ENCODE measurements around the gene ITIH3. TPM values are rescaled to one million over a fixed set of nuclear protein-coding genes. Genes with fewer than 3 reads are reported as not detected.

Gene ITIH3
- total and polyA plus RNA-seq, 2 of the 8 experiments (the other 6 are each of a cell fraction or from before 2014, with no cell fraction given) = not detected

DNA sequence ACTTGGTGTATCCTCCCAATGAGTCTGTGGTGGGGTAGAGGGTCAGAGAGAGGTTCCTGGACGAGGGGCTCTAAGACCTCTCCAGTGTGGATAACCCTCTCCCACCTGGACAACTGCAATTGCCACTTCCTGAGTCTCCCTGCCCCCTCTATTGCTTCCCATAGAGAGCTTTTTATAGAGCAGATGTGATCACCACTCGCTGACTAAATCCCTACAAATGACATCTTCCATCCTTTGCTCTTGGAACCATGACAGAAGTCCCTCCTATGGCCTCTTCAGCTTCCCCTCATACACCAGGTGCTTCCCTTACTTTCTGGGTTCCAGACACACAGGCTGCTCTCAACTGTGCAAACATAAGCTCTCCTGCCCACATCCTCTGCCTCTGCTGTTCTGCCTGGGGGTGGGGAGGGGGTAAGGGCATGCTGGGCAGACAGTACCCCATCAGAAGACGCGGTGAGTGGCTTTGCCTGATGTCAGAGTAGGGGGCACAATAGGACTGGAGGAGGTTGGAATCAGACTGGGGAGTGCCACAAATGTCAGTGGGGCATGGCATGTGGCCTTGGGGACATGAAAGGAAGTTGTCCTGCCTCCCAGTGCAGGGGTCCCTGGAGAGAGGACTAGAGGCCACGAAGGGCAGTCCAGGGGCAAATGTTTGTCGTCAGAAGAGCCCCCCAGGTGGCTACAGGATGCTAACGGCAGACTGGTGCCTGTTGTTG lies 15.2 kb downstream of the ITIH3 start:
- H2BK120ac ChIP-seq (replicated peaks; ENCODE audit: low read depth, low read length) = no peak overlapping the region
- H2AFZ ChIP-seq (ENCODE audit: low read length) = no peak overlapping the region
- no peaks in the 10 kb centered on the region for H3K79me1 ChIP-seq (ENCODE audit: low read depth, low read length)
- no peaks in the 10 kb centered on the region for H3K36me3 ChIP-seq (ENCODE audit: control insufficient read depth in 2 of 4, insufficient read depth in 4 of 4, low read length in 3 of 4)
- H4K8ac ChIP-seq (ENCODE audit: extremely low read depth, insufficient read depth, low read length) = no peak overlapping the region
- ChIA-PET POLR2A (ENCODE audit: partially characterized antibody) (no interaction called here), CTCF (ENCODE audit: partially characterized antibody) (interaction anchor here (1.3 to 3.0 kb wide), 4 partner anchors 11 to 22 kb away, joined by 3 to 12 read pairs (median 7); no protein-coding TSS in a partner anchor)
- H3K27me3 ChIP-seq (replicated peaks in 1 of 4; ENCODE audit: control insufficient read depth in 3 of 4, extremely low read depth in 1 of 4, insufficient read depth in 3 of 4, low read length in 3 of 4) = no peaks in the 10 kb centered on the region; a peak in 1 of 7 replicates
- no peak overlapping the region for H4K91ac ChIP-seq (replicated peaks; ENCODE audit: insufficient read length, low read length)
- H3K9me3 ChIP-seq (ENCODE audit: insufficient read depth in 2 of 2, low read depth in 1 of 2, low read length in 1 of 2) = no peaks in the 10 kb centered on the region
- 86% methylated on average over 7 of the region's 7 CpGs; no CpG with 5 or more reads in 1 of the 2 experiments for WGBS, 2 experiments (ENCODE audit: extremely low coverage in 1 of 2, insufficient coverage in 1 of 2, insufficient read length in 1 of 2, insufficient replicate concordance in 2 of 2, low coverage in 1 of 2, low lambda C conversion rate in 2 of 2, missing lambda C conversion rate in 1 of 2)
- no peak overlapping the region for H2BK5ac ChIP-seq (ENCODE audit: low read depth, low read length)
- H2BK12ac ChIP-seq (ENCODE audit: low read depth, low read length) = no peak overlapping the region
- H3K23ac ChIP-seq (ENCODE audit: insufficient read length) = no peak overlapping the region
- H4K5ac ChIP-seq (ENCODE audit: insufficient read length, low read depth, low read length) = no peak overlapping the region
- no peaks in the 10 kb centered on the region for H4K20me1 ChIP-seq (replicated peaks in 1 of 2; ENCODE audit: control insufficient read depth in 1 of 2, insufficient read depth in 2 of 2, low read length in 2 of 2)
- H2AK5ac ChIP-seq (ENCODE audit: low read depth, low read length) = no peak overlapping the region
- FAIRE-seq (no peak), DNase-seq (ENCODE audit: low read depth in 1 of 2, low spot score in 2 of 2) (no peak)
- no peak overlapping the region for H3K56ac ChIP-seq (replicated peaks; ENCODE audit: insufficient read length, low read depth, low read length)
- H2BK15ac ChIP-seq (ENCODE audit: low read length) = no peak overlapping the region
- H3K23me2 ChIP-seq (ENCODE audit: low read depth, low read length) = peaks cover 5% of the 10 kb centered on the region; the same call in 1 of the 2 replicates
- no peak overlapping the region for H3K14ac ChIP-seq (ENCODE audit: insufficient read length)
- H3K4me3 ChIP-seq (ENCODE audit: extremely low read depth in 1 of 4, insufficient read depth in 2 of 4, low read depth in 3 of 4, low read length in 4 of 4) = no peak overlapping the region
- H3K79me2 ChIP-seq (ENCODE audit: control insufficient read depth in 1 of 2, insufficient read depth in 2 of 2, low read length in 2 of 2) = no peaks in the 10 kb centered on the region
- H3K4me2 ChIP-seq (ENCODE audit: insufficient read depth in 1 of 2, low read depth in 2 of 2, low read length in 2 of 2) = no peak overlapping the region
- no peaks in the 10 kb centered on the region for H3K4me1 ChIP-seq (replicated peaks in 1 of 4; ENCODE audit: control insufficient read depth in 3 of 4, insufficient read depth in 4 of 4, low read length in 3 of 4)
- no peak overlapping the region for H2BK20ac ChIP-seq (ENCODE audit: low read length)
- H3K18ac ChIP-seq (ENCODE audit: extremely low read depth, low read length) = no peak overlapping the region
- no peak overlapping the region for H3K4ac ChIP-seq (replicated peaks; ENCODE audit: insufficient read length, low read depth, low read length)
- no peak overlapping the region for H3K9ac ChIP-seq (replicated peaks in 1 of 4; ENCODE audit: extremely low read depth in 1 of 4, low read depth in 3 of 4, low read length in 3 of 4)
- TF ChIP-seq SIRT6 (IDR thresholded peaks at IDR 0.05; ENCODE audit: low read length) = no peak
- no peak for TF ChIP-seq CHD1 (IDR thresholded peaks at IDR 0.05; ENCODE audit: low read depth, low read length)
- TF ChIP-seq BCL11A (IDR thresholded peaks at IDR 0.05; ENCODE audit: low read depth in 2 of 2, low read length in 2 of 2) = no peak
- no peak for TF ChIP-seq RXRA (IDR thresholded peaks at IDR 0.05; ENCODE audit: insufficient read depth, low read depth, low read length)
- TF ChIP-seq CEBPB (IDR thresholded peaks at IDR 0.05; ENCODE audit: low read depth, low read length) = no peak
- TF ChIP-seq, protein P1, sequence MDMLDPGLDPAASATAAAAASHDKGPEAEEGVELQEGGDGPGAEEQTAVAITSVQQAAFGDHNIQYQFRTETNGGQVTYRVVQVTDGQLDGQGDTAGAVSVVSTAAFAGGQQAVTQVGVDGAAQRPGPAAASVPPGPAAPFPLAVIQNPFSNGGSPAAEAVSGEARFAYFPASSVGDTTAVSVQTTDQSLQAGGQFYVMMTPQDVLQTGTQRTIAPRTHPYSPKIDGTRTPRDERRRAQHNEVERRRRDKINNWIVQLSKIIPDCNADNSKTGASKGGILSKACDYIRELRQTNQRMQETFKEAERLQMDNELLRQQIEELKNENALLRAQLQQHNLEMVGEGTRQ (IDR thresholded peaks at IDR 0.05; ENCODE audit: low read length) = no peak
- TF ChIP-seq POU5F1 (IDR thresholded peaks at IDR 0.05; ENCODE audit: low read depth, low read length) = no peak
- H3K27ac ChIP-seq (ENCODE audit: low read depth, low read length) = no peak overlapping the region
